HepG2 (cell line): ENCODE measurements around the gene TCF25. TPM values are rescaled to one million over a fixed set of nuclear protein-coding genes. Genes with fewer than 3 reads are reported as not detected.

Experiments
- ATAC-seq: fragments of 200-7000 bp; cut with Tn5 transposase; 3 replicates; pipeline ENCODE4 v1.9.1; 2020; ENCODE audit warnings: mild to moderate bottlenecking, moderate library complexity
- BruUV-seq: library from RNA; stranded (reverse); fragments of 400-500 nt; replicated peaks from 2 replicates; lab custom pipeline; 2021; lab: Mats Ljungman, UMichigan
- CTCF ChIA-PET: fragments of 300-600 bp; formaldehyde crosslinking; extraction: SDS; loops from one replicate; lab custom pipeline; 2021; ENCODE audit warnings: low total read pairs, inconsistent platforms, low intra/inter-chr PET ratio; lab: Yijun Ruan, JAX
- POLR2A ChIA-PET: fragments of 350-600 bp; sonication (Branson Sonifier 250); formaldehyde crosslinking; loops from one replicate; lab custom pipeline; 2020; ENCODE audit warnings: antibody characterized with exemption, inconsistent platforms; lab: Yijun Ruan, JAX
- DNase-seq: peaks from one replicate; pipeline ENCODE4 v3.0.0-alpha.2; 2015; ENCODE audit warnings: low spot score
- FAIRE-seq: peaks from 3 replicates; lab custom pipeline; 2011; peaks lifted over from hg19 to GRCh38; lab: Jason Lieb, UNC
- H2AFZ ChIP-seq: one replicate; pipeline ENCODE4 v1.6.1; 2011; ENCODE audit warnings: low read length, inconsistent platforms
- H3K27ac ChIP-seq: fragments of 300-600 bp; 3 replicates; pipeline ENCODE4 v1.8.0; 2011; ENCODE audit warnings: mixed run types, mild to moderate bottlenecking, mixed read lengths, low read length, inconsistent platforms; ENCODE audit not compliant: insufficient read depth; ENCODE audit errors: extremely low read length
- H3K27me3 ChIP-seq, 2 experiments: fragments of 200-600 bp in 1 of 2; 2 replicates in 1 of 2; 3 replicates in 1 of 2; pipeline versions ENCODE4 v1.6.0 to v1.8.0; 2011; ENCODE audit warnings: low read length in 2 of 2, mild to moderate bottlenecking in 2 of 2, moderate library complexity in 2 of 2, inconsistent platforms in 1 of 2; ENCODE audit not compliant: insufficient read depth in 2 of 2, control insufficient read depth in 1 of 2
- H3K36me3 ChIP-seq, 2 experiments: fragments of 200-600 bp in 1 of 2; replicated peaks in 1 of 2; 2 replicates in 1 of 2; 3 replicates in 1 of 2; pipeline versions ENCODE4 v1.5.1 to v1.8.0; 2011; ENCODE audit warnings: low read length in 2 of 2, inconsistent platforms in 1 of 2; ENCODE audit not compliant: insufficient read depth in 2 of 2, control insufficient read depth in 1 of 2
- H3K4me1 ChIP-seq: 2 replicates; pipeline ENCODE4 v1.5.1; 2012; ENCODE audit warnings: low read length, inconsistent platforms; ENCODE audit not compliant: insufficient read depth
- H3K4me2 ChIP-seq: 2 replicates; pipeline ENCODE4 v1.6.0; 2011; ENCODE audit warnings: low read depth, low read length, inconsistent platforms
- H3K4me3 ChIP-seq, 3 experiments: fragments of 200-600 bp in 1 of 3; sonication (generic), shearing (Covaris generic) in 1 of 3; replicated peaks in 1 of 3; 2 replicates each; pipeline ENCODE4 v1.5.1; 2011 to 2016; ENCODE audit warnings: low read length in 3 of 3, inconsistent platforms in 2 of 3, low read depth in 2 of 3, mild to moderate bottlenecking in 2 of 3, control low read depth in 1 of 3, mixed read lengths in 1 of 3; ENCODE audit not compliant: insufficient read depth in 1 of 3
- H3K79me2 ChIP-seq: one replicate; pipeline ENCODE4 v1.6.1; 2011; ENCODE audit warnings: low read length, inconsistent platforms; ENCODE audit not compliant: insufficient read depth
- H3K9ac ChIP-seq: 2 replicates; pipeline ENCODE4 v1.6.0; 2011; ENCODE audit warnings: mild to moderate bottlenecking, low read depth, low read length, inconsistent platforms; ENCODE audit not compliant: insufficient read depth
- H3K9me3 ChIP-seq: 2 replicates; pipeline ENCODE4 v1.5.1; 2012; ENCODE audit warnings: mild to moderate bottlenecking, low read length
- H4K20me1 ChIP-seq: 2 replicates; pipeline ENCODE4 v1.6.0; 2011; ENCODE audit warnings: inconsistent platforms, mild to moderate bottlenecking, low read length, moderate library complexity; ENCODE audit not compliant: insufficient read depth
- AGO2 ChIP-seq: fragments of 200-400 bp; formaldehyde crosslinking; optimal IDR thresholded peaks from 2 replicates; pipeline ENCODE3; 2017; ENCODE audit warnings: mild to moderate bottlenecking, low read depth, low read length, moderate library complexity
- ARNT ChIP-seq: fragments of 450-650 bp; IDR thresholded peaks from 2 replicates; pipeline ENCODE4 v1.6.1; 2017
- FOXK2 ChIP-seq: fragments of 450-650 bp; IDR thresholded peaks from 2 replicates; pipeline ENCODE4 v1.6.1; 2016
- GATAD1 ChIP-seq: IDR thresholded peaks from 2 replicates; pipeline ENCODE4 v1.6.1; 2016; ENCODE audit warnings: missing genetic modification reagents, missing compliant biosample characterization
- KLF11 ChIP-seq: IDR thresholded peaks from 2 replicates; pipeline ENCODE4 v1.6.1; 2016; ENCODE audit warnings: missing compliant biosample characterization
- SRF ChIP-seq: IDR thresholded peaks from 2 replicates; pipeline ENCODE4 v1.6.1; 2011; ENCODE audit warnings: mild to moderate bottlenecking, low read depth, low read length, moderate library complexity
- ZBTB7A ChIP-seq: sonication (generic); formaldehyde crosslinking; IDR thresholded peaks from 2 replicates; pipeline ENCODE4 v1.8.0; 2022; ENCODE audit warnings: mild to moderate bottlenecking, missing genetic modification reagents
- ZNF296 ChIP-seq: sonication (generic); formaldehyde crosslinking; conservative IDR thresholded peaks from 2 replicates; pipeline ENCODE4 v1.5.0; 2020; ENCODE audit warnings: mild to moderate bottlenecking, missing genetic modification reagents
- ZNF430 ChIP-seq: sonication (generic); formaldehyde crosslinking; IDR thresholded peaks from 2 replicates; pipeline ENCODE4 v1.9.0; 2021; ENCODE audit warnings: mild to moderate bottlenecking, missing genetic modification reagents
- ZNF674 ChIP-seq: sonication (generic); formaldehyde crosslinking; IDR thresholded peaks from 2 replicates; pipeline ENCODE4 v1.5.0; 2020; ENCODE audit warnings: low read depth, mild to moderate bottlenecking, missing genetic modification reagents
- WGBS: methylation state at CpG from one replicate; pipeline ENCODE4 v1.1.6; 2017; ENCODE audit warnings: low lambda C conversion rate; 5-methylcytosine and 5-hydroxymethylcytosine counted together
- in situ Hi-C: cut with HindIII; loops from 2 replicates; pipeline ENCODE4 v1.10.0; 2017; ENCODE audit warnings: low pct_unique_long_range_greater_than_20kb; ENCODE audit not compliant: extremely low pct_ligation_motif_present
- intact Hi-C: fragments of 100-400 bp; cut with micrococcal nuclease; formaldehyde crosslinking; loops from one replicate; pipeline ENCODE4 v1.10.0; 2022; ENCODE audit not compliant: unreplicated experiment
- polyA plus RNA-seq, 8 experiments: library from polyadenylated mRNA; depleted of rRNA in 3 of 8; stranded (reverse) in 7 of 8; unstranded in 1 of 8; fragments of >200 nt; fragmentation: Illumina TruSeq in 4 of 8; extraction: Trizol in 4 of 8; gene quantifications; 2 replicates each; pipeline versions ENCODE4 v1.2.1 to v1.2.3, GENCODE V29; 2011 to 2016; ENCODE audit warnings: low read depth in 4 of 8, missing spikeins in 1 of 8, mixed read lengths in 1 of 8; ENCODE audit not compliant: insufficient read depth in 1 of 8
- total RNA-seq, 5 experiments: library from RNA; depleted of rRNA; stranded (reverse); fragments of >200 nt; fragmentation: Illumina TruSeq; extraction: Trizol; gene quantifications; 2 replicates each; pipeline ENCODE4 v1.2.3, GENCODE V29; 2016; ENCODE audit warnings: low read depth in 1 of 5
- TF ChIP-seq, protein P1 (sequence below), 2 experiments: sonication (generic) in 1 of 2; formaldehyde crosslinking in 1 of 2; IDR thresholded peaks; 2 replicates each; pipeline versions ENCODE4 v1.4.0 to v1.6.1; 2018 to 2020; ENCODE audit warnings: missing genetic modification reagents in 2 of 2, borderline replicate concordance in 1 of 2, low read depth in 1 of 2, mild to moderate bottlenecking in 1 of 2, missing biosample characterization in 1 of 2
- TF ChIP-seq, protein P2 (sequence below): sonication (generic); formaldehyde crosslinking; IDR thresholded peaks from 2 replicates; pipeline ENCODE4 v1.8.1; 2022; ENCODE audit warnings: low read depth, mild to moderate bottlenecking, missing genetic modification reagents
- TF ChIP-seq, protein P3 (sequence below): sonication (generic); formaldehyde crosslinking; IDR thresholded peaks from 2 replicates; pipeline ENCODE4 v1.4.0; 2020; ENCODE audit warnings: missing genetic modification reagents
- TF ChIP-seq, protein P4 (sequence below): sonication (generic); formaldehyde crosslinking; IDR thresholded peaks from 2 replicates; pipeline ENCODE4 v1.4.0; 2020; ENCODE audit warnings: low read depth, missing genetic modification reagents

TCF25 gene
- total and polyA plus RNA-seq, 2 of the 13 experiments (the other 11 are each of a cell fraction or from before 2014, with no cell fraction given), result 138 to 206 TPM

DNA sequence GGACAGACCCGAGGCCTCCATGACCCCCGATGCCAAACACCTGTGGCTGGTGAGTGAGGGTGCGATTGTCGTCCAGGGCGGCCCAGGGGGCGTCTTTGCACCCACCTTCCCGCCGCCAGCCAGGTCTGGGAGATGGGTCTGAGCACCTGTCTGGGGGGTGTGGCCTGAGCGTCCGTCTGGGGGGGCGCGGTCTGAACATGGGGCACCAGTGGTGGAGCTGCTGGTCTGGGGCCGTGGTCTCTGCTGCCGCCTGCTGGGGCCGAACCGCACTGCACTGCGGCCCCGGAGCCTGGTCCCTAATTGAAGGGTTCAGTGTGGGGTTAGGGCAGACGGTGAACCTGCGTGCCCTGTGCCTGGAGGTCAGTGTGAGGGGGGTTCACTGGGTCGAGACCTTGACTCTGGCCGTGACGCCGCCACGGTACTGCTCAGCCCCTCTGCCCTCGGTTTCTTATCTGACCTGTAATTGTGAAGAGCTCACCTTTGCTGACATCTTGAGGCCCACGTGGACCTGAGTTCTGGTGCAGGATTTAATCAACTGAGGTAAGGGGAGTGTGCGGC lies 12.6 kb upstream of the TCF25 start:
- Histone ChIP-seq H2AFZ (no peak overlapping the region), H3K79me2 (no peaks in the 10 kb centered on the region), H3K9me3 (no peaks in the 10 kb centered on the region), H3K27ac (no peak overlapping the region), H3K27me3 (no peaks in the 10 kb centered on the region), H3K4me2 (no peak overlapping the region), H3K36me3 (peaks cover 43 to 53% of the 10 kb centered on the region in 2 experiments), H3K4me1 (0 out of 2 replicates have a peak, but pooled peaks cover 4% of the 10 kb centered on the region), H3K9ac (no peak overlapping the region), H3K4me3 (no peak overlapping the region), H4K20me1 (no peaks in the 10 kb centered on the region; the same call in 1 of the 2 replicates)
- ATAC-seq (peak; percentile 90), DNase-seq (peak; percentile 52), FAIRE-seq (peak; percentile 63)
- CTCF ChIA-PET, result interaction anchor here (0.9 to 2.1 kb wide), 6 partner anchors 22 to 155 kb away, joined by 3 to 11 read pairs (median 4); partner anchors contain the start of gene FANCA
- intact Hi-C loops, result loop anchor here (1.0 to 2.0 kb wide), 3 partner anchors 23 to 109 kb away; no protein-coding TSS in a partner anchor
- no TSS peak for BruUV-seq
- WGBS, result 36% methylated on average over 28 of the region's 28 CpGs
- POLR2A ChIA-PET, result interaction anchor here (1.2 to 2.1 kb wide), 4 partner anchors 12 to 44 kb away, joined by 4 to 11 read pairs (median 7); partner anchors contain the start of genes FANCA and TCF25
- in situ Hi-C loops, result no loop called here
- TF ChIP-seq SRF (no peak), AGO2 (peak; percentile 79), ARNT (no peak), KLF11 (no peak), ZNF674 (no peak), ZBTB7A (CRISPR knock-in tag) (peak; percentile 72; the same call in 1 of the 2 replicates), GATAD1 (peak; percentile 43; the same call in 1 of the 2 replicates), ZNF296 (no peak), FOXK2 (no peak), ZNF430 (CRISPR knock-in tag) (0 out of 2 replicates have a peak, but pooled peaks have one; percentile 35)
- TF ChIP-seq, protein P1, sequence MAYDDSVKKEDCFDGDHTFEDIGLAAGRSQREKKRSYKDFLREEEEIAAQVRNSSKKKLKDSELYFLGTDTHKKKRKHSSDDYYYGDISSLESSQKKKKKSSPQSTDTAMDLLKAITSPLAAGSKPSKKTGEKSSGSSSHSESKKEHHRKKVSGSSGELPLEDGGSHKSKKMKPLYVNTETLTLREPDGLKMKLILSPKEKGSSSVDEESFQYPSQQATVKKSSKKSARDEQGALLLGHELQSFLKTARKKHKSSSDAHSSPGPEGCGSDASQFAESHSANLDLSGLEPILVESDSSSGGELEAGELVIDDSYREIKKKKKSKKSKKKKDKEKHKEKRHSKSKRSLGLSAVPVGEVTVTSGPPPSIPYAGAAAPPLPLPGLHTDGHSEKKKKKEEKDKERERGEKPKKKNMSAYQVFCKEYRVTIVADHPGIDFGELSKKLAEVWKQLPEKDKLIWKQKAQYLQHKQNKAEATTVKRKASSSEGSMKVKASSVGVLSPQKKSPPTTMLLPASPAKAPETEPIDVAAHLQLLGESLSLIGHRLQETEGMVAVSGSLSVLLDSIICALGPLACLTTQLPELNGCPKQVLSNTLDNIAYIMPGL (CRISPR knock-in tag; IDR thresholded peaks at IDR 0.05; ENCODE audit: borderline replicate concordance in 1 of 2, low read depth in 1 of 2), result peak; percentile 52 to 77; a peak in 3 of 4 replicates
- TF ChIP-seq, protein P2, sequence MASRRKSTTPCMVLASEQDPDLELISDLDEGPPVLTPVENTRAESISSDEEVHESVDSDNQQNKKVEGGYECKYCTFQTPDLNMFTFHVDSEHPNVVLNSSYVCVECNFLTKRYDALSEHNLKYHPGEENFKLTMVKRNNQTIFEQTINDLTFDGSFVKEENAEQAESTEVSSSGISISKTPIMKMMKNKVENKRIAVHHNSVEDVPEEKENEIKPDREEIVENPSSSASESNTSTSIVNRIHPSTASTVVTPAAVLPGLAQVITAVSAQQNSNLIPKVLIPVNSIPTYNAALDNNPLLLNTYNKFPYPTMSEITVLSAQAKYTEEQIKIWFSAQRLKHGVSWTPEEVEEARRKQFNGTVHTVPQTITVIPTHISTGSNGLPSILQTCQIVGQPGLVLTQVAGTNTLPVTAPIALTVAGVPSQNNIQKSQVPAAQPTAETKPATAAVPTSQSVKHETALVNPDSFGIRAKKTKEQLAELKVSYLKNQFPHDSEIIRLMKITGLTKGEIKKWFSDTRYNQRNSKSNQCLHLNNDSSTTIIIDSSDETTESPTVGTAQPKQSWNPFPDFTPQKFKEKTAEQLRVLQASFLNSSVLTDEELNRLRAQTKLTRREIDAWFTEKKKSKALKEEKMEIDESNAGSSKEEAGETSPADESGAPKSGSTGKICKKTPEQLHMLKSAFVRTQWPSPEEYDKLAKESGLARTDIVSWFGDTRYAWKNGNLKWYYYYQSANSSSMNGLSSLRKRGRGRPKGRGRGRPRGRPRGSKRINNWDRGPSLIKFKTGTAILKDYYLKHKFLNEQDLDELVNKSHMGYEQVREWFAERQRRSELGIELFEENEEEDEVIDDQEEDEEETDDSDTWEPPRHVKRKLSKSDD (CRISPR knock-in tag), result no peak
- TF ChIP-seq, protein P3, sequence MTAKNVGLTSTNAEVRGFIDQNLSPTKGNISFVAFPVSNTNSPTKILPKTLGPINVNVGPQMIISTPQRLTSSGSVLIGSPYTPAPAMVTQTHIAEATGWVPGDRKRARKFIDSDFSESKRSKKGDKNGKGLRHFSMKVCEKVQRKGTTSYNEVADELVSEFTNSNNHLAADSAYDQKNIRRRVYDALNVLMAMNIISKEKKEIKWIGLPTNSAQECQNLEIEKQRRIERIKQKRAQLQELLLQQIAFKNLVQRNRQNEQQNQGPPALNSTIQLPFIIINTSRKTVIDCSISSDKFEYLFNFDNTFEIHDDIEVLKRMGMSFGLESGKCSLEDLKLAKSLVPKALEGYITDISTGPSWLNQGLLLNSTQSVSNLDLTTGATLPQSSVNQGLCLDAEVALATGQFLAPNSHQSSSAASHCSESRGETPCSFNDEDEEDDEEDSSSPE, result 0 out of 2 replicates have a peak, but pooled peaks have one; percentile 37
- TF ChIP-seq, protein P4, sequence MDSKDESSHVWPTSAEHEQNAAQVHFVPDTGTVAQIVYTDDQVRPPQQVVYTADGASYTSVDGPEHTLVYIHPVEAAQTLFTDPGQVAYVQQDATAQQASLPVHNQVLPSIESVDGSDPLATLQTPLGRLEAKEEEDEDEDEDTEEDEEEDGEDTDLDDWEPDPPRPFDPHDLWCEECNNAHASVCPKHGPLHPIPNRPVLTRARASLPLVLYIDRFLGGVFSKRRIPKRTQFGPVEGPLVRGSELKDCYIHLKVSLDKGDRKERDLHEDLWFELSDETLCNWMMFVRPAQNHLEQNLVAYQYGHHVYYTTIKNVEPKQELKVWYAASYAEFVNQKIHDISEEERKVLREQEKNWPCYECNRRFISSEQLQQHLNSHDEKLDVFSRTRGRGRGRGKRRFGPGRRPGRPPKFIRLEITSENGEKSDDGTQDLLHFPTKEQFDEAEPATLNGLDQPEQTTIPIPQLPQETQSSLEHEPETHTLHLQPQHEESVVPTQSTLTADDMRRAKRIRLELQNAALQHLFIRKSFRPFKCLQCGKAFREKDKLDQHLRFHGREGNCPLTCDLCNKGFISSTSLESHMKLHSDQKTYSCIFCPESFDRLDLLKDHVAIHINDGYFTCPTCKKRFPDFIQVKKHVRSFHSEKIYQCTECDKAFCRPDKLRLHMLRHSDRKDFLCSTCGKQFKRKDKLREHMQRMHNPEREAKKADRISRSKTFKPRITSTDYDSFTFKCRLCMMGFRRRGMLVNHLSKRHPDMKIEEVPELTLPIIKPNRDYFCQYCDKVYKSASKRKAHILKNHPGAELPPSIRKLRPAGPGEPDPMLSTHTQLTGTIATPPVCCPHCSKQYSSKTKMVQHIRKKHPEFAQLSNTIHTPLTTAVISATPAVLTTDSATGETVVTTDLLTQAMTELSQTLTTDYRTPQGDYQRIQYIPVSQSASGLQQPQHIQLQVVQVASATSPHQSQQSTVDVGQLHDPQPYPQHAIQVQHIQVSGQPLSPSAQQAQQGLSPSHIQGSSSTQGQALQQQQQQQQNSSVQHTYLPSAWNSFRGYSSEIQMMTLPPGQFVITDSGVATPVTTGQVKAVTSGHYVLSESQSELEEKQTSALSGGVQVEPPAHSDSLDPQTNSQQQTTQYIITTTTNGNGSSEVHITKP, result no peak
